ENCODE data around the gene PRRT4.

DNA sequence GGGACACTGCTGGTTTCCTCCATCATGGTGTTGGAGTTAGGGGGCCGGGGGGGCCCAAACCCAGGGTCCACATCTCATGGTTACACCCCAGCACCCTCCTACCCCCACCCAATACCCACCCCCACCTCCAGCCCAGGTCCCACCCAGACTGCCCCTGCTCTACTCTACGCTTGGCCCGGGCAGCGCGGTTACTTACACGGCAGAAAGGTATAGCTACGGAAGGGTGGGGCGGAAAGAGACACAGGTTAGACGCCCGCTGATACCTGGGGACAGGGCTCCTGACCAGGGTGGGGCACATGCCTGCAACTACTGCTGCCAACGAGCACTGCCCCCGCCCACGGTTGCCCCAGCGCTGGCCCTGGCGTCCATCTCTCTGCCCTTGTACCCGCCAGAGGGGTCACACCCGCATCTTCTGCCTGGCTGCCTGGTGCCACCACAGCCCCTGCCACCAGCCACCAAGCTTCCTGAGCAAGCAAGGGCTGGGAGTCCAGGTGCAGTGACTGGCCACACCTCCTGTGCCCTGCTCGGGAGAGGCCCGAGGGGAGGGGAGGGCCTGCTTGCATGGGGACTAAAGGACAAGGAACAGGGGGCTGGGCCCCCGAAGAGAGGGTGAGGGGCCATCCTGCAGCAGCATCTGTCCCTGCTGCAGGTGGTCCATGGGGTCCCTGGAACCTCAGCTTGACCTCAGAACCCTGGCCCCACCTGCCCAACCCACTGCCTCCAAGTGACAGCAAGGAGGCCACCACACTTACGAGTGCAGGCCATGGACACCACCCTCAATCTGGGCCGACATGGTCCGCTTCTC lies 32.2 kb upstream of the PRRT4 start:
- TF ChIP-seq, protein P1, sequence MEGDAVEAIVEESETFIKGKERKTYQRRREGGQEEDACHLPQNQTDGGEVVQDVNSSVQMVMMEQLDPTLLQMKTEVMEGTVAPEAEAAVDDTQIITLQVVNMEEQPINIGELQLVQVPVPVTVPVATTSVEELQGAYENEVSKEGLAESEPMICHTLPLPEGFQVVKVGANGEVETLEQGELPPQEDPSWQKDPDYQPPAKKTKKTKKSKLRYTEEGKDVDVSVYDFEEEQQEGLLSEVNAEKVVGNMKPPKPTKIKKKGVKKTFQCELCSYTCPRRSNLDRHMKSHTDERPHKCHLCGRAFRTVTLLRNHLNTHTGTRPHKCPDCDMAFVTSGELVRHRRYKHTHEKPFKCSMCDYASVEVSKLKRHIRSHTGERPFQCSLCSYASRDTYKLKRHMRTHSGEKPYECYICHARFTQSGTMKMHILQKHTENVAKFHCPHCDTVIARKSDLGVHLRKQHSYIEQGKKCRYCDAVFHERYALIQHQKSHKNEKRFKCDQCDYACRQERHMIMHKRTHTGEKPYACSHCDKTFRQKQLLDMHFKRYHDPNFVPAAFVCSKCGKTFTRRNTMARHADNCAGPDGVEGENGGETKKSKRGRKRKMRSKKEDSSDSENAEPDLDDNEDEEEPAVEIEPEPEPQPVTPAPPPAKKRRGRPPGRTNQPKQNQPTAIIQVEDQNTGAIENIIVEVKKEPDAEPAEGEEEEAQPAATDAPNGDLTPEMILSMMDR (conservative IDR thresholded peaks at IDR 0.05): no peak
- TF ChIP-seq EZH2 (IDR thresholded peaks at IDR 0.05; ENCODE audit: low read depth): no peak

Measured in PC-9 (cell line).